ENCODE measurements around the gene RHOH. TPM values are rescaled to one million over a fixed set of nuclear protein-coding genes. Genes with fewer than 3 reads are reported as not detected.

RHOH gene
- total RNA-seq, 1 experiment from 2014 or later = 74.2 TPM

GRCh38 chr4:40186665-40187014 lies 10.2 kb upstream of the RHOH start:
- no peak for TF ChIP-seq CTCF (conservative IDR thresholded peaks at IDR 0.05; ENCODE audit: low read depth, low read length)
- TF ChIP-seq EZH2 (IDR thresholded peaks at IDR 0.05; ENCODE audit: borderline replicate concordance, low read depth, low read length, poor library complexity, severe bottlenecking) = no peak
- peak overlapping the region; percentile 82 for H3K27ac ChIP-seq (ENCODE audit: low read depth, low read length, poor library complexity, severe bottlenecking)
- CTCF ChIA-PET = no interaction called here
- no peaks in the 10 kb centered on the region for H3K9me3 ChIP-seq (ENCODE audit: low read depth, low read length, poor library complexity, severe bottlenecking)
- H3K36me3 ChIP-seq (ENCODE audit: insufficient read depth, low read length, poor library complexity, severe bottlenecking) = no peaks in the 10 kb centered on the region
- no peaks in the 10 kb centered on the region for H3K27me3 ChIP-seq (replicated peaks; ENCODE audit: insufficient read depth, low read depth, low read length, poor library complexity)
- no peak overlapping the region for H3K4me3 ChIP-seq (ENCODE audit: low read depth, low read length, poor library complexity, severe bottlenecking)
- BruUV-seq (replicated peaks) = no TSS peak
- H3K4me1 ChIP-seq (ENCODE audit: insufficient read depth, low read length, poor library complexity, severe bottlenecking) = peaks cover 52% of the 10 kb centered on the region
- DNase-seq (ENCODE audit: low spot score) = no peak
- POLR2A ChIA-PET (ENCODE audit: low non-redundant PET) = no interaction called here
- intact Hi-C loops (cut with micrococcal nuclease; ENCODE audit: unreplicated experiment) = no loop called here

DNA sequence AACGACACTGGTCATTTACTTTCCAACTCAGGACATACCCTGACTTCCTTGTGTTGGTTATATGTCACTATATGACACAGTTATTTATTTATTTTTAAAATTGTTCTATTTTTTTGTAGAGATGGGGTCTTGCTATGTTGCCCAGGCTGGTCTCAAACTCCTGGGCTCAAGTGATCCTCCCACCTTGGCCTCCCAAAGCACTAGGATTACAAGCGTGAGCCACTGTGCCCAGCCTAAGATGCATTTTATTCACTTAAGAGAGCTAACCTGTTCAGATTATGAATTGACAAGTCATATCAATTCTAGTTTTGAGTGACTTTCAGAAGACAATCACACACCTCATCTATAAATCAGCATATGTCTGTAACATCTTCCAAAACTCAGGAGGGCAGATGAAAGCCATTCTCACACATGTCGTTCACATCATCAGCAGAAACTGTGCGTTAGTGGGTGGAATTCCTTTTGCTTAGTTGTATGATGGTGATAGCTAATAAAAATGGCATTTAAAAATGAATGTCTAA lies 9.4 kb upstream of the RHOH start:
- ChIA-PET POLR2A (ENCODE audit: low non-redundant PET) (no interaction called here), CTCF (no interaction called here)
- no peak for DNase-seq (ENCODE audit: low spot score)
- no TSS peak for BruUV-seq (replicated peaks)
- TF ChIP-seq CTCF (conservative IDR thresholded peaks at IDR 0.05; ENCODE audit: low read depth, low read length) (no peak), EZH2 (IDR thresholded peaks at IDR 0.05; ENCODE audit: borderline replicate concordance, low read depth, low read length, poor library complexity, severe bottlenecking) (no peak)
- intact Hi-C loops (cut with micrococcal nuclease; ENCODE audit: unreplicated experiment) = no loop called here
- Histone ChIP-seq H3K4me1 (ENCODE audit: insufficient read depth, low read length, poor library complexity, severe bottlenecking) (peaks cover 60% of the 10 kb centered on the region), H3K36me3 (ENCODE audit: insufficient read depth, low read length, poor library complexity, severe bottlenecking) (no peaks in the 10 kb centered on the region), H3K27me3 (replicated peaks; ENCODE audit: insufficient read depth, low read depth, low read length, poor library complexity) (no peaks in the 10 kb centered on the region), H3K9me3 (ENCODE audit: low read depth, low read length, poor library complexity, severe bottlenecking) (no peaks in the 10 kb centered on the region), H3K27ac (ENCODE audit: low read depth, low read length, poor library complexity, severe bottlenecking) (no peak overlapping the region), H3K4me3 (ENCODE audit: low read depth, low read length, poor library complexity, severe bottlenecking) (no peak overlapping the region)

DNA sequence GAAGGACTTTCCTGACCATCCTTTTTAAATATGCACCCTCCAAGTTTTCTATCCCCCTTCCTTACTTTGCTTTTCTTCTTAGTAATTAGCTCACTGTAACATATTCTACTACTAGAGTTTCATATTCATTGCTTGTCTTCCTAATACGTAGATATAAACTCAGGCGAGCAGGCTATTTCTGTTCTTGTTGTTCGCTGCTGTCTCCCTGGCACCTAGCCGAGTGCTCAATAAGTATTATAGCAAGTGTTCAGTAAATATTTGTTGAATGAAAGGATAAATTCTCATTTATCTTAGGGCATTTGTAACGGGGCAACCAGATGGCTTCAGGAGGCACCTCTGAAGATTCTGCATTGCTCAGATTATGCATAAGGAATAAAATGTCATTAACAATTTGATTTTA lies 6.8 kb upstream of the RHOH start:
- TF ChIP-seq EZH2 (IDR thresholded peaks at IDR 0.05; ENCODE audit: borderline replicate concordance, low read depth, low read length, poor library complexity, severe bottlenecking) (no peak), CTCF (conservative IDR thresholded peaks at IDR 0.05; ENCODE audit: low read depth, low read length) (no peak)
- no peaks in the 10 kb centered on the region for H3K27me3 ChIP-seq (replicated peaks; ENCODE audit: insufficient read depth, low read depth, low read length, poor library complexity)
- CTCF ChIA-PET = no interaction called here

More for the DNA sequence above, 6.8 kb upstream of the RHOH start:
- no peak for DNase-seq (ENCODE audit: low spot score)
- H3K9me3 ChIP-seq (ENCODE audit: low read depth, low read length, poor library complexity, severe bottlenecking) = no peaks in the 10 kb centered on the region
- no TSS peak for BruUV-seq (replicated peaks)
- peak overlapping the region; percentile 97 for H3K27ac ChIP-seq (ENCODE audit: low read depth, low read length, poor library complexity, severe bottlenecking)
- H3K4me3 ChIP-seq (ENCODE audit: low read depth, low read length, poor library complexity, severe bottlenecking) = no peak overlapping the region
- H3K36me3 ChIP-seq (ENCODE audit: insufficient read depth, low read length, poor library complexity, severe bottlenecking) = no peaks in the 10 kb centered on the region
- intact Hi-C loops (cut with micrococcal nuclease; ENCODE audit: unreplicated experiment) = no loop called here
- peaks cover 79% of the 10 kb centered on the region for H3K4me1 ChIP-seq (ENCODE audit: insufficient read depth, low read length, poor library complexity, severe bottlenecking)
- POLR2A ChIA-PET (ENCODE audit: low non-redundant PET) = no interaction called here

Data from A673 (cell line).